Nephron progenitor cell (in vitro differentiated cells): ENCODE results near the gene GOLGA6L2.

Experiments used
- DNase-seq: peaks from one replicate; pipeline ENCODE4 v3.0.0; 2021
- H3K27ac Mint-ChIP-seq: 2 replicates; pipeline ENCODE4 v1.8.0; 2021; ENCODE audit warnings: mild to moderate bottlenecking, moderate library complexity, mixed read lengths
- H3K27me3 Mint-ChIP-seq: 2 replicates; pipeline ENCODE4 v1.8.0; 2021; ENCODE audit warnings: mild to moderate bottlenecking, low read depth, mixed read lengths; ENCODE audit not compliant: poor library complexity
- H3K36me3 Mint-ChIP-seq: 2 replicates; pipeline ENCODE4 v1.8.0; 2021; ENCODE audit warnings: low read depth, mixed read lengths
- H3K4me1 Mint-ChIP-seq: 2 replicates; pipeline ENCODE4 v1.8.0; 2021; ENCODE audit warnings: mixed read lengths
- H3K4me3 Mint-ChIP-seq: 2 replicates; pipeline ENCODE4 v1.8.0; 2021; ENCODE audit warnings: mild to moderate bottlenecking, moderate library complexity, mixed read lengths
- H3K9me3 Mint-ChIP-seq: 2 replicates; pipeline ENCODE4 v1.8.0; 2021; ENCODE audit warnings: mild to moderate bottlenecking, moderate library complexity, mixed read lengths
- CTCF ChIP-seq: fragments of 200-600 bp; sonication (generic); IDR thresholded peaks from 2 replicates; pipeline ENCODE4 v1.5.0; 2021; ENCODE audit warnings: antibody characterized with exemption

GOLGA6L2 gene

GRCh38 chr15:23472678-23473077 is 25.6 kb upstream of the GOLGA6L2 start:
- peaks cover 38% of the 10 kb centered on the region for H3K9me3 Mint-ChIP-seq
- no peak for DNase-seq
- no peaks in the 10 kb centered on the region for H3K36me3 Mint-ChIP-seq
- H3K4me1 Mint-ChIP-seq = no peaks in the 10 kb centered on the region
- H3K4me3 Mint-ChIP-seq = no peak overlapping the region
- no peak for TF ChIP-seq CTCF
- H3K27me3 Mint-ChIP-seq = peaks cover 3% of the 10 kb centered on the region
- no peak overlapping the region for H3K27ac Mint-ChIP-seq

GRCh38 chr15:23472033-23472432 is 25.0 kb upstream of the GOLGA6L2 start:
- Mint-ChIP-seq H3K27ac (no peak overlapping the region), H3K4me3 (no peak overlapping the region), H3K36me3 (no peaks in the 10 kb centered on the region), H3K27me3 (peaks cover 3% of the 10 kb centered on the region), H3K9me3 (peaks cover 43% of the 10 kb centered on the region), H3K4me1 (peaks cover under 1% of the 10 kb centered on the region)
- no peak for TF ChIP-seq CTCF
- no peak for DNase-seq

- DNase-seq = no peak
These were observed 20.1 kb upstream of the GOLGA6L2 start for GRCh38 chr15:23467110-23467600.

GRCh38 chr15:23457890-23458289 is 10.8 kb upstream of the GOLGA6L2 start:
- no peak for TF ChIP-seq CTCF
- Mint-ChIP-seq H3K4me1 (no peaks in the 10 kb centered on the region), H3K9me3 (peaks cover 47% of the 10 kb centered on the region), H3K27me3 (peaks cover 9% of the 10 kb centered on the region), H3K4me3 (no peak overlapping the region), H3K27ac (no peak overlapping the region), H3K36me3 (no peaks in the 10 kb centered on the region)
- DNase-seq = no peak

More at GRCh38 chr15:23467110-23467600, 20.1 kb upstream of the GOLGA6L2 start:
- peaks cover 3% of the 10 kb centered on the region for H3K27me3 Mint-ChIP-seq
- peaks cover 3% of the 10 kb centered on the region for H3K4me1 Mint-ChIP-seq
- no peak overlapping the region for H3K4me3 Mint-ChIP-seq
- peaks cover 45% of the 10 kb centered on the region for H3K9me3 Mint-ChIP-seq
- peak; percentile 40 for TF ChIP-seq CTCF
- no peak overlapping the region for H3K27ac Mint-ChIP-seq
- no peaks in the 10 kb centered on the region for H3K36me3 Mint-ChIP-seq

GRCh38 chr15:23446215-23447106 is 582 bp downstream of the GOLGA6L2 start:
- Mint-ChIP-seq H3K27ac (no peak overlapping the region), H3K4me1 (peaks cover 7% of the 10 kb centered on the region), H3K27me3 (peaks cover 3% of the 10 kb centered on the region), H3K9me3 (peaks cover 39% of the 10 kb centered on the region), H3K4me3 (no peak overlapping the region), H3K36me3 (no peaks in the 10 kb centered on the region)
- DNase-seq = no peak
- no peak for TF ChIP-seq CTCF
